ENCODE data around the gene SPOP.

SPOP gene

DNA sequence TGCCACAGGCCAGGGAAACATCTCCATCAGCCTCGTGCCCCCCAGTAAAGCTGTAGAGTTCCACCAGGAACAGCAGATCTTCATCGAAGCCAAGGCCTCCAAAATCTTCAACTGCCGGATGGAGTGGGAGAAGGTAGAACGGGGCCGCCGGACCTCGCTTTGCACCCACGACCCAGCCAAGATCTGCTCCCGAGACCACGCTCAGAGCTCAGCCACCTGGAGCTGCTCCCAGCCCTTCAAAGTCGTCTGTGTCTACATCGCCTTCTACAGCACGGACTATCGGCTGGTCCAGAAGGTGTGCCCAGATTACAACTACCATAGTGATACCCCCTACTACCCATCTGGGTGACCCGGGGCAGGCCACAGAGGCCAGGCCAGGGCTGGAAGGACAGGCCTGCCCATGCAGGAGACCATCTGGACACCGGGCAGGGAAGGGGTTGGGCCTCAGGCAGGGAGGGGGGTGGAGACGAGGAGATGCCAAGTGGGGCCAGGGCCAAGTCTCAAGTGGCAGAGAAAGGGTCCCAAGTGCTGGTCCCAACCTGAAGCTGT is 98.9 kb downstream of the SPOP start:
- no peaks in the 10 kb centered on the region for H3K9me2 ChIP-seq (replicated peaks; ENCODE audit: insufficient read depth, low read length)
- H3K79me2 ChIP-seq (ENCODE audit: insufficient read depth, low read length): no peaks in the 10 kb centered on the region
- H3K27me3 ChIP-seq (ENCODE audit: low read length): no peaks in the 10 kb centered on the region
- TF ChIP-seq, protein P1, sequence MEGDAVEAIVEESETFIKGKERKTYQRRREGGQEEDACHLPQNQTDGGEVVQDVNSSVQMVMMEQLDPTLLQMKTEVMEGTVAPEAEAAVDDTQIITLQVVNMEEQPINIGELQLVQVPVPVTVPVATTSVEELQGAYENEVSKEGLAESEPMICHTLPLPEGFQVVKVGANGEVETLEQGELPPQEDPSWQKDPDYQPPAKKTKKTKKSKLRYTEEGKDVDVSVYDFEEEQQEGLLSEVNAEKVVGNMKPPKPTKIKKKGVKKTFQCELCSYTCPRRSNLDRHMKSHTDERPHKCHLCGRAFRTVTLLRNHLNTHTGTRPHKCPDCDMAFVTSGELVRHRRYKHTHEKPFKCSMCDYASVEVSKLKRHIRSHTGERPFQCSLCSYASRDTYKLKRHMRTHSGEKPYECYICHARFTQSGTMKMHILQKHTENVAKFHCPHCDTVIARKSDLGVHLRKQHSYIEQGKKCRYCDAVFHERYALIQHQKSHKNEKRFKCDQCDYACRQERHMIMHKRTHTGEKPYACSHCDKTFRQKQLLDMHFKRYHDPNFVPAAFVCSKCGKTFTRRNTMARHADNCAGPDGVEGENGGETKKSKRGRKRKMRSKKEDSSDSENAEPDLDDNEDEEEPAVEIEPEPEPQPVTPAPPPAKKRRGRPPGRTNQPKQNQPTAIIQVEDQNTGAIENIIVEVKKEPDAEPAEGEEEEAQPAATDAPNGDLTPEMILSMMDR (IDR thresholded peaks at IDR 0.05; ENCODE audit: insufficient read depth, low read length, poor library complexity, severe bottlenecking): no peak
- no peak for TF ChIP-seq EZH2phosphoT487 (conservative IDR thresholded peaks at IDR 0.05; ENCODE audit: low read length)
- H3K4me2 ChIP-seq (ENCODE audit: low read depth, low read length, poor library complexity, severe bottlenecking): no peak overlapping the region
- H3K4me3 ChIP-seq (ENCODE audit: insufficient read depth, low read length, poor library complexity, severe bottlenecking): no peak overlapping the region
- H3F3A ChIP-seq (ENCODE audit: insufficient read depth): no peaks in the 10 kb centered on the region
- no peaks in the 10 kb centered on the region for H4K20me1 ChIP-seq (ENCODE audit: low read depth, low read length)
- H3K27ac ChIP-seq (ENCODE audit: low read depth, low read length): no peak overlapping the region
- H3K9me3 ChIP-seq (ENCODE audit: insufficient read depth, low read length): no peaks in the 10 kb centered on the region
- no peak overlapping the region for H2AFZ ChIP-seq (ENCODE audit: low read depth, low read length, severe bottlenecking)
- H3K36me3 ChIP-seq (ENCODE audit: low read length): no peaks in the 10 kb centered on the region
- no peak overlapping the region for H3K9ac ChIP-seq (ENCODE audit: low read length)

DNA sequence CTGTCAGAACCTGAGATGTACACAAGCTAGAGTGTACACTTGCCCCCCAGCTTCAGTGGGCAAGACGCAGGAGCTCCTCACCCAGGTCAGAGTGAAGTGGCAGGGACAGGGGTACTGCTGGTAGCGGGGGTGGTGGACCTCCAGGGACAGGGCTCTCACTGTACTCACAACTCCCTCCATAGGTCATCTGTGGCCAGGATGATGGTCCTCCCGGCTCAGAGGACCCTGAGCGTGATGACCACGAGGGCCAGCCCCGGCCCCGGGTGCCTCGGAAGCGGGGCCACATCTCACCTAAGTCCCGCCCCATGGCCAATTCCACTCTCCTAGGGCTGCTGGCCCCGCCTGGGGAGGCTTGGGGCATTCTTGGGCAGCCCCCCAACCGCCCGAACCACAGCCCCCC is 99.5 kb downstream of the SPOP start:
- H2AFZ ChIP-seq (ENCODE audit: low read depth, low read length, severe bottlenecking): no peak overlapping the region
- no peaks in the 10 kb centered on the region for H3F3A ChIP-seq (ENCODE audit: insufficient read depth)
- H3K9me3 ChIP-seq (ENCODE audit: insufficient read depth, low read length): no peaks in the 10 kb centered on the region
- H3K27me3 ChIP-seq (ENCODE audit: low read length): no peaks in the 10 kb centered on the region
- H3K4me3 ChIP-seq (ENCODE audit: insufficient read depth, low read length, poor library complexity, severe bottlenecking): no peak overlapping the region
- TF ChIP-seq, protein P1 (IDR thresholded peaks at IDR 0.05; ENCODE audit: insufficient read depth, low read length, poor library complexity, severe bottlenecking): no peak
- no peak for TF ChIP-seq EZH2phosphoT487 (conservative IDR thresholded peaks at IDR 0.05; ENCODE audit: low read length)
- no peak overlapping the region for H3K9ac ChIP-seq (ENCODE audit: low read length)
- no peak overlapping the region for H3K4me2 ChIP-seq (ENCODE audit: low read depth, low read length, poor library complexity, severe bottlenecking)
- H3K9me2 ChIP-seq (replicated peaks; ENCODE audit: insufficient read depth, low read length): no peaks in the 10 kb centered on the region
- no peaks in the 10 kb centered on the region for H4K20me1 ChIP-seq (ENCODE audit: low read depth, low read length)
- no peaks in the 10 kb centered on the region for H3K79me2 ChIP-seq (ENCODE audit: insufficient read depth, low read length)
- no peaks in the 10 kb centered on the region for H3K36me3 ChIP-seq (ENCODE audit: low read length)
- H3K27ac ChIP-seq (ENCODE audit: low read depth, low read length): no peak overlapping the region

DNA sequence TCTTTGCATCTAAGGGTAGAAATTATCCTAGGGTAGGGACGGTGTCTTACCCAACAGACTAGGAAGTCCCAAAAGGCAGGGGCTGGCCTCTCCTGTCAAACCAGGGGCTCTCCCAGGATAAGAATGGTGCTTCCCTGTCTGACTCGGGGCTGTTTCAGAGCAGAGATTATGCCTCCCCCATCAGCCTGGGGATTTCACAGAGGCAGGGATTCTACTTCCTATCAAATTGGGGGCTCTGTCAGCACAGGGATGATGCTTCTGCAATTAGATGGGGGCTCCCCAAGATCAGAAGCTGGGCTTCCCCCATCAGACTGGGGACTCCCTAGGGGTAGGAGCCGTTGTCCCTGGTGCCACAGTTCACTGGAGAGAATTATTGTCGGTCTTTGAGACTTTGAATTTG is 99.9 kb downstream of the SPOP start:
- no peaks in the 10 kb centered on the region for H3F3A ChIP-seq (ENCODE audit: insufficient read depth)
- H3K9ac ChIP-seq (ENCODE audit: low read length): no peak overlapping the region
- H3K9me3 ChIP-seq (ENCODE audit: insufficient read depth, low read length): no peaks in the 10 kb centered on the region
- H2AFZ ChIP-seq (ENCODE audit: low read depth, low read length, severe bottlenecking): no peak overlapping the region
- H3K9me2 ChIP-seq (replicated peaks; ENCODE audit: insufficient read depth, low read length): no peaks in the 10 kb centered on the region
- H3K36me3 ChIP-seq (ENCODE audit: low read length): no peaks in the 10 kb centered on the region
- no peak overlapping the region for H3K4me3 ChIP-seq (ENCODE audit: insufficient read depth, low read length, poor library complexity, severe bottlenecking)
- no peaks in the 10 kb centered on the region for H3K27me3 ChIP-seq (ENCODE audit: low read length)
- no peak overlapping the region for H3K4me2 ChIP-seq (ENCODE audit: low read depth, low read length, poor library complexity, severe bottlenecking)
- H4K20me1 ChIP-seq (ENCODE audit: low read depth, low read length): no peaks in the 10 kb centered on the region
- H3K79me2 ChIP-seq (ENCODE audit: insufficient read depth, low read length): no peaks in the 10 kb centered on the region
- H3K27ac ChIP-seq (ENCODE audit: low read depth, low read length): no peak overlapping the region
- no peak for TF ChIP-seq EZH2phosphoT487 (conservative IDR thresholded peaks at IDR 0.05; ENCODE audit: low read length)
- TF ChIP-seq, protein P1 (IDR thresholded peaks at IDR 0.05; ENCODE audit: insufficient read depth, low read length, poor library complexity, severe bottlenecking): no peak

Measured in SU-DHL-6 (cell line).